Activated T-cell treated with anti-CD3 and anti-CD28 coated beads, Interleukin-2, amount 50 U/mL, for 4 hours (primary cell): ENCODE measurements around the gene BCL11B. TPM values are rescaled to one million over a fixed set of nuclear protein-coding genes. Genes with fewer than 3 reads are reported as not detected.

ENCODE experiments used
- ATAC-seq, 2 donors: fragments of 200-7000 bp; cut with Tn5 transposase; one replicate each; pipeline ENCODE4 v1.10.0; 2021
- DNase-seq: peaks from one replicate; pipeline ENCODE4 v3.0.0-alpha.2; 2020
- H3K27me3 Mint-ChIP-seq: one replicate; pipeline ENCODE4 v1.8.0; 2021; ENCODE audit warnings: low read depth, mixed read lengths
- H3K36me3 Mint-ChIP-seq: one replicate; pipeline ENCODE4 v1.8.0; 2022; ENCODE audit warnings: mixed read lengths; ENCODE audit not compliant: insufficient read depth
- H3K4me1 Mint-ChIP-seq: one replicate; pipeline ENCODE4 v1.8.0; 2021; ENCODE audit warnings: low read depth, mixed read lengths
- H3K4me3 Mint-ChIP-seq: one replicate; pipeline ENCODE4 v1.8.0; 2021; ENCODE audit warnings: mild to moderate bottlenecking, moderate library complexity, mixed read lengths
- H3K9me3 Mint-ChIP-seq: one replicate; pipeline ENCODE4 v1.8.0; 2021; ENCODE audit warnings: mixed read lengths
- total RNA-seq, 3 donors: library from RNA; stranded (reverse); gene quantifications; one replicate each; pipeline ENCODE4 v1.2.1, GENCODE V29; 2021

Gene BCL11B
- total RNA-seq, 3 donors from 2014 or later, result 54.6 to 64.6 (median 62.4) TPM

DNA sequence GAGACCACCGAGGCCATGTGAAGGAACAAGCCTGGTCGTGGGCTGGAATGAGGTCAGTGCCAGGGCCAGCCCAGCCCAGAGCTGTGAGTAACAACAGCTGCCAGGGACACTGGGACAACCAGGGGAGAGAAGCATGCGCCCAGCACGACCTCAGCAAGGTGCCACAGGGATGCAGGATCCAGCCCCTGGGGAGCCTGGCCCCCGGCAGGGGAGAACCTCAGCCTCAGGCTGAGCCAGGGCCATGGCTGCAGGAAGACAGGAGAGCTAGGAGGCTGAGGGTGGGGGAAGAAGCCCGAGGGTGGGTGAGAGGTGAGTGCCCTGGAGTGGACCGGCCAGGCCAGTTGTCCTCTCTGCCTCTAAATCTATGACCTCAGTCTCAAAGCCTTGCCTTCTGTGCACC, 62.6 kb downstream of the BCL11B start:
- no peak for DNase-seq
- H3K36me3 Mint-ChIP-seq, result peaks cover 31% of the 10 kb centered on the region
- H3K4me3 Mint-ChIP-seq, result peak overlapping the region; percentile 33
- ATAC-seq, result no peak
- H3K9me3 Mint-ChIP-seq, result no peaks in the 10 kb centered on the region
- H3K27me3 Mint-ChIP-seq, result no peaks in the 10 kb centered on the region
- peaks cover 99% of the 10 kb centered on the region for H3K4me1 Mint-ChIP-seq

DNA sequence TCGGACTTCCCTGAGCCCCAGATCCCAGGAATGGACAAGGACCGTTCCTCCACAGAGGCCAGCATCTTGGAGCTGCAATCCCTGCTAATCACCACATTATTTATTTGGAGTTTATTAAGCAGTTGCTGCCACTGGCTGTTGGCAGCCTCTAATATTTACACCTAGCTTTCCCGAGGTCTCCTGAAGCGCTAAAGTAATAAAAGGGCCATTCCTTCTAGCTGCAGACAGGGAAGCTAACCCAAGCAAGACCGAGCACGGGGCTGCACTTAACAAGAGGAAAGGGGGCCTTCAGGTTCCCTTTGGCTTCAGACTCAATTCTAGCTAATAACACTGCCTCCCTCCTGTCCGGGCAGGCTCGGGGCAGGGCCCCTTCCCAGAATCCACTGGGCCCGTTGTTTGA, 63.7 kb downstream of the BCL11B start:
- Mint-ChIP-seq H3K36me3 (peaks cover 31% of the 10 kb centered on the region), H3K4me1 (peaks cover 99% of the 10 kb centered on the region), H3K4me3 (no peak overlapping the region), H3K27me3 (no peaks in the 10 kb centered on the region), H3K9me3 (no peaks in the 10 kb centered on the region)
- no peak for ATAC-seq
- DNase-seq, result no peak

GRCh38 chr14:99207456-99207855, 64.5 kb downstream of the BCL11B start:
- Mint-ChIP-seq H3K27me3 (no peaks in the 10 kb centered on the region), H3K36me3 (peaks cover 31% of the 10 kb centered on the region), H3K9me3 (no peaks in the 10 kb centered on the region)

GRCh38 chr14:99206090-99206489, 65.9 kb downstream of the BCL11B start:
- no peak for ATAC-seq
- no peak for DNase-seq
- no peaks in the 10 kb centered on the region for H3K27me3 Mint-ChIP-seq
- H3K4me1 Mint-ChIP-seq, result peaks cover 99% of the 10 kb centered on the region
- peak overlapping the region; percentile 65 for H3K4me3 Mint-ChIP-seq
- peaks cover 23% of the 10 kb centered on the region for H3K36me3 Mint-ChIP-seq
- no peaks in the 10 kb centered on the region for H3K9me3 Mint-ChIP-seq

More at GRCh38 chr14:99207456-99207855, 64.5 kb downstream of the BCL11B start:
- Mint-ChIP-seq H3K4me1 (peaks cover 99% of the 10 kb centered on the region), H3K4me3 (peak overlapping the region; percentile 24)
- DNase-seq (no peak), ATAC-seq (no peak)

DNA sequence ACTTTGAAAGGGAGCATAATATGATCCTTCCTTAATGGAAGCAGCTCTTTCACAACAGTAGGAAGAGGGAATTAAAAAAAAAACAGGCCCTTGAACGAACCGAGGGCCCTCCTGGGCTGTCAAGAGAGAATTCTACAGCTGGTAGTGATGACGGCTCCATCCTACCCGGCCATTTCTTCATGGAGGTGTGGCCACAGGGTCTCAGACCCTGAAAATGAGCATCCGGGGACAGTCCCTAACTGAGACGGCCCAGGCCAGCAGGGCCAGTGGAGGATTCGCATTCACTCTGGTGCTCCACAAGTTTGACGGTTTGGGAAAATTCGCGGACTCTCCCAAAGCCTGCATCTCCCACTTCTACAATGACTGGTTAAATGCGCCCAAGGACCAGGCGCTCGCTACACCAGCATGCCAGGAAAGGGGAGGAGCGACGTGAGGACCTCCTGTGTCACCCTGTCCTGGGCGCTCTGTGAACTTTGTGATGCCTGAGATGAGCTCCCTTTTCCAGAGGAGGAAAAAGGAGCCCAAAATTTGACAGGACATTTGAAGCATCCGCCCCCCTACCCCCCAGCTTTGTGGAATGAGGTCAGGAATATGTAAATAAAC, 66.8 kb downstream of the BCL11B start:
- Mint-ChIP-seq H3K4me3 (peak overlapping the region; percentile 61), H3K4me1 (peaks cover 99% of the 10 kb centered on the region), H3K36me3 (peaks cover 23% of the 10 kb centered on the region), H3K9me3 (no peaks in the 10 kb centered on the region), H3K27me3 (no peaks in the 10 kb centered on the region)
- no peak for ATAC-seq
- no peak for DNase-seq

DNA sequence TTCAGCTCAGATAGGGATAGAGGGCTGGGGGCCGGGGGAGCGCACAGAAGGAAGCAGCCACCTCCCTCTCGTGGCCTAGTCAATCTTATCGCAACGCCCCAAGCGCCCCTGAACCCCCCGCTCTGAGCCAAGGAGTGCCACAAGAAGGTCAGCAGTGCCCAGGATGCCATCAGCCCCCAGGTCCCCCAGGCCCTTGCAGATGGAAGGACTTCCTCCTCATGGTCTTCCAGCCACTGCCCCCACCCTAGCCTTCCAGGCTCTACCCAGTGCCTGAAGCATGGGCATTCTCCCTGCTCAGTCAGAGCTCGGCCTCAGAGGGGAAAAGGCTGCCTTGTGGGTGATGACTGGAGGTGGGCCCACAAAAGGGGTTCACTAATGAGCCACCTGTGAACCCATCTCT, 68.2 kb downstream of the BCL11B start:
- Mint-ChIP-seq H3K4me3 (no peak overlapping the region), H3K27me3 (no peaks in the 10 kb centered on the region), H3K4me1 (peaks cover 100% of the 10 kb centered on the region), H3K36me3 (peaks cover 25% of the 10 kb centered on the region), H3K9me3 (no peaks in the 10 kb centered on the region)
- ATAC-seq, result peak in 1 of 2 donors; percentile 7
- no peak for DNase-seq

DNA sequence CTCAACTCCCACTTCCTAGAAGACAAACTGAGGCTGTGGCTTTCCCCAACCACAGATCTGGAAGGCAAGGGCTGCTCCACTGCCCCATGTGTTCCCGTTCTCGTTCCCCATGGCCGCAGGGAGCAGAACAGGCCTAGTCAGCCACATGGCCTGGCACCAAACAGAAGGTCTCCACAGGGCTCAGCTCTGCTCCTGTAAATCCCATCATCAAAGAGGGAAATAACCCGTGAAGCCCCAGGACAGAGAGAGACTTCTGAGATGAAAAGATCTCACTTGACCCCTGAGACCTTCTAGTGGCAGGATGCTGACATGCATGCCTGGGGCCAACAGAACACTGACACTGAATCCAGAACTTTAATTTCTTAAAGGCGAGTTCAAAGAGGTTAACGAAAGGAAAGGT, 68.9 kb downstream of the BCL11B start:
- no peaks in the 10 kb centered on the region for H3K27me3 Mint-ChIP-seq
- peaks cover 26% of the 10 kb centered on the region for H3K36me3 Mint-ChIP-seq
- ATAC-seq (peak in 1 of 2 donors; percentile 8), DNase-seq (no peak)
- peaks cover 100% of the 10 kb centered on the region for H3K4me1 Mint-ChIP-seq
- H3K9me3 Mint-ChIP-seq, result no peaks in the 10 kb centered on the region
- peak overlapping the region; percentile 65 for H3K4me3 Mint-ChIP-seq

DNA sequence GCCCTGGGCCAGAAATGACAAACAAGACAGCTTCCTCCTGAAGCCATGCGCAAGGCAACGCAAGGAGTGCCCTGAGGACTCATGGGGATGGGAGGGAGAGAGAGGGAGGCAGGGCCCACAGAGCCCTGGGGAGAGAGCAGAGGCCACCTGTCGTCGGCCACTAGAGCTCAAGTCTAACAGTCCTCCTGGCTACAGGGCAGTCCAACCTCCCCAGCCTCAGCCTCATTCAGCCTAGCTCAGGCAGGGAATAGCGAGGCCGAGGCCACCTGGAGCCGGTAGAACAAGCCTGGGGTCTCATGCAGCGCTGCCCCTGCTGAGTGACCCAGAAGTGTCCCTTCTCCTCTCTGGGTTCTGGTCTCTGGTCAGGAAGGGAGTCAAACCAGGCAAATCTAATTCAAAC, 69.5 kb downstream of the BCL11B start:
- no peak for ATAC-seq
- Mint-ChIP-seq H3K36me3 (peaks cover 26% of the 10 kb centered on the region), H3K27me3 (no peaks in the 10 kb centered on the region), H3K4me1 (peaks cover 100% of the 10 kb centered on the region), H3K4me3 (peak overlapping the region; percentile 65), H3K9me3 (no peaks in the 10 kb centered on the region)
- no peak for DNase-seq

GRCh38 chr14:99201351-99202073, 70.5 kb downstream of the BCL11B start:
- Mint-ChIP-seq H3K4me1 (peaks cover 100% of the 10 kb centered on the region), H3K9me3 (no peaks in the 10 kb centered on the region), H3K4me3 (peak overlapping the region; percentile 65), H3K27me3 (no peaks in the 10 kb centered on the region), H3K36me3 (peaks cover 27% of the 10 kb centered on the region)
- ATAC-seq (peak; percentile 39 to 41), DNase-seq (no peak)

DNA sequence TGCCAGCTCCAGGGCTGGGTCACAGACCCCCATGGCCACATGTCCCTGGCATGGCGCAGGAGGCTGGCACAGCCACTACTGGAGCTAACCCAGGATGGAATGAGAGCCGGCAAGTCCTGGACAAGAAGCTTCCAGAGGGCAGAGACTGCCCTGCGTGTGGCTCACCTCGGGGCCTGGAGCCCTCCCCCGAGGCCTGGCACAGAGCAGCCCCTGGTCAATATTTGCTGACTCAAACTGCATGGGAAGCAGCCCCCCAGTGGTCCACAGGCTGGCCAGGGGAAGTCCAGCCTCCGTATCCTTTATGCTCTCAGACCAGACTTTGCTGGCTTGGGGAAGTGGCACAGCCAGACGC, 71.4 kb downstream of the BCL11B start:
- H3K4me3 Mint-ChIP-seq, result no peak overlapping the region
- H3K36me3 Mint-ChIP-seq, result peaks cover 26% of the 10 kb centered on the region
- DNase-seq (no peak), ATAC-seq (no peak)
- H3K9me3 Mint-ChIP-seq, result no peaks in the 10 kb centered on the region
- peaks cover 100% of the 10 kb centered on the region for H3K4me1 Mint-ChIP-seq
- H3K27me3 Mint-ChIP-seq, result no peaks in the 10 kb centered on the region

GRCh38 chr14:99199846-99200653, 71.9 kb downstream of the BCL11B start:
- Mint-ChIP-seq H3K36me3 (peaks cover 24% of the 10 kb centered on the region), H3K4me1 (peaks cover 100% of the 10 kb centered on the region), H3K9me3 (no peaks in the 10 kb centered on the region), H3K27me3 (no peaks in the 10 kb centered on the region), H3K4me3 (peak overlapping the region; percentile 35)
- ATAC-seq (no peak), DNase-seq (no peak)

- Mint-ChIP-seq H3K4me1 (peaks cover 100% of the 10 kb centered on the region), H3K4me3 (peak overlapping the region; percentile 63), H3K27me3 (no peaks in the 10 kb centered on the region), H3K9me3 (no peaks in the 10 kb centered on the region), H3K36me3 (peaks cover 17% of the 10 kb centered on the region)
- no peak for ATAC-seq
- DNase-seq, result no peak
These were observed 73.1 kb downstream of the BCL11B start for GRCh38 chr14:99198746-99199502.

GRCh38 chr14:99196310-99196650, 75.7 kb downstream of the BCL11B start:
- H3K4me1 Mint-ChIP-seq, result peaks cover 98% of the 10 kb centered on the region
- H3K36me3 Mint-ChIP-seq, result peaks cover 17% of the 10 kb centered on the region
- peak overlapping the region; percentile 13 for H3K4me3 Mint-ChIP-seq
- H3K9me3 Mint-ChIP-seq, result no peaks in the 10 kb centered on the region
- ATAC-seq (no peak), DNase-seq (no peak)
- H3K27me3 Mint-ChIP-seq, result no peaks in the 10 kb centered on the region

DNA sequence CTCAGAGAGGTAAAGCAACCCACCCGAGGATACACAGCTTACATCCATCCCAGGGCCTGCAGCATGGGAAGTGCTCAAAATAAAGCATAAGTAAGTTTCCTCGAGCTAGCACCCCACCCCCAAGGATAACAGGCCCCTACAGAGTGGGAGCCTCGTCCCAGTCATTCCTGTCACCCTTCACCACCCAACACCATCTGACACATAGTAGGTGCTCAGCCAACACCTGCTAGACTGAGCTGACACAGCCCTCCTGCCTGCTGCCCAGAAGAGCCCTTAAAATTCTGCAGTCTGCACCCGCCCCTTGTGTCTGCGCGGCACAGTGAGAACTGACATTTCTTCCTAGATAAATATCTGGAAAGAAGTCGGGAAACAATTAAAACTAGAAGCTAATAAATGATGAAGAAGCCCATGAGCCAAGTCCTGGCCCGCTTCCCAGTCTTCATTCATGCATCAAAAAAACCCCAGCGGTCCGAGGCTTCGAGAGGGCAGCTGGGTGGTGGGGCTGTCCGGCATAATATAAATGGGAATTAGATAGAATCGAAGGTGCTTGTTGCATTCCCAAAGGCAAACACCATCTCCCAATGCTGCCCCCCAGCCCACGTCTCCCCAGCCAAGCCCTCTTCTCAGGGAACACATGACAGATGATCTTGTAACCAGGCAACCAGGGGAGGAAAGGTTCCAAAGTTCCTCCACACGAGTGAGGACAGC, 76.2 kb downstream of the BCL11B start:
- DNase-seq, result no peak
- Mint-ChIP-seq H3K36me3 (peaks cover 17% of the 10 kb centered on the region), H3K4me3 (peak overlapping the region; percentile 13), H3K9me3 (no peaks in the 10 kb centered on the region), H3K27me3 (no peaks in the 10 kb centered on the region), H3K4me1 (peaks cover 98% of the 10 kb centered on the region)
- ATAC-seq, result no peak
